A549 (cell line): ENCODE measurements around the gene WWP2.

Experiments used
- EHMT2 ChIP-seq: fragments of 200-600 bp; sonication (generic); IDR thresholded peaks from 2 replicates; pipeline ENCODE4 v1.6.1; 2016; ENCODE audit warnings: antibody characterized with exemption, low read depth, mild to moderate bottlenecking, moderate library complexity
- JUNB ChIP-seq: fragments of >200 bp; sonication (Bioruptor Twin); formaldehyde crosslinking; IDR thresholded peaks from 2 replicates; pipeline ENCODE4 v1.6.1; 2016
- RAD21 ChIP-seq, 2 experiments: fragments of >200 bp in 1 of 2; sonication (Bioruptor Twin) in 1 of 2; formaldehyde crosslinking in 1 of 2; IDR thresholded peaks in 1 of 2; conservative IDR thresholded peaks in 1 of 2; 2 replicates in 1 of 2; 3 replicates in 1 of 2; pipeline ENCODE4 v1.6.1; 2012 to 2018; ENCODE audit warnings: inconsistent platforms in 1 of 2
- TF ChIP-seq, protein P1 (sequence below): fragments of 150-350 bp; IDR thresholded peaks from 2 replicates; pipeline ENCODE4 v1.6.1; 2014; ENCODE audit warnings: low read depth, mild to moderate bottlenecking, low read length
- TF ChIP-seq, protein P2 (sequence below): fragments of >200 bp; sonication (Bioruptor Twin); formaldehyde crosslinking; IDR thresholded peaks from 3 replicates; pipeline ENCODE4 v1.5.1; 2016
- TF ChIP-seq, protein P3 (sequence below): IDR thresholded peaks from 2 replicates; pipeline ENCODE4 v1.6.1; 2012

DNA sequence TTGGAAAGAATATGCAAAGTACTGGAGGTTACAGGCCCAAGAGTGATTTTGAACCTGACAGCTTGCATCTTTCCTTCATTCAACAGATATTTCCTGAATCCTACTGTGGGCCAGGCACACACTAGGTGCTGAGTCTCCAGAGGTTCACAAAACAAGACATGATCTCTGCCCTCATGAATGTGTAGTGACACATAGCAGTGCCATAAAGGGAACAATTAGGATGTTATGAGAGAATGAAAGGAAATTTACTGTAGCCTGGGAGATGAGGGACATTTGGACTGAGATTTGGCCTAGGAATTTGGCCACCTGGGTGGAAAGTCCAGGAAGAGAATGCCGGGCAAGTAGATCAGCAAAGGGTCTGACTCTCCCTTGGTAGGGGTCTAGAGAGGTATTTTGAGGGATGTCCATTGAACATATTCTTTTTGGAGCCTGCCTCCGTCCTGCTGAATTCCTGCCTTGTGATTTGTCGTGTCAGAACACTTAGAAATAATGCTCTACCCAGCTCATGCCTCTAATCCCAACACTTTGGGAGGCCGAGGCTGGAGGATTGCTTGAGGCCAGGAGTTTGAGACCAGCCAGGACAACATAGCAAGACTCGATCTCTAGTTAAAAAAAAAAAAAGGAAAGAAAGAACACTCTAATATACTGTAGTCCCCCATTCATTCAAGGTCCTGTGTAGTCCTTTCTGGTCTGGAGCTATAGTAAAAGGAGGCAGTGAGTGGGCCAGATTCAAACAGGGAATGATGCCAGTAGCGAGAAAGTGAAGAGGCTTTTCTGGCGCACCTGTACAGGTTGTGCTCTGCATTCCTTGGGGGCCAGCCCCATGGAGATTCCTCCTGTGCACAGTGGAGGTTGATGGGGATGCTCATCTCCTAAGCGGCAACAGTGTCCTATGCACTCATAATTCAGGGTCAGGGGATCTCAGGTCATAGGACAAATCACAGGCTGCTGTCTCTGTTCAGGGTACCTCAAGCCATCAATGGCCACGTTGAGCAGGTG, 98.4 kb downstream of the WWP2 start:
- TF ChIP-seq, protein P1, sequence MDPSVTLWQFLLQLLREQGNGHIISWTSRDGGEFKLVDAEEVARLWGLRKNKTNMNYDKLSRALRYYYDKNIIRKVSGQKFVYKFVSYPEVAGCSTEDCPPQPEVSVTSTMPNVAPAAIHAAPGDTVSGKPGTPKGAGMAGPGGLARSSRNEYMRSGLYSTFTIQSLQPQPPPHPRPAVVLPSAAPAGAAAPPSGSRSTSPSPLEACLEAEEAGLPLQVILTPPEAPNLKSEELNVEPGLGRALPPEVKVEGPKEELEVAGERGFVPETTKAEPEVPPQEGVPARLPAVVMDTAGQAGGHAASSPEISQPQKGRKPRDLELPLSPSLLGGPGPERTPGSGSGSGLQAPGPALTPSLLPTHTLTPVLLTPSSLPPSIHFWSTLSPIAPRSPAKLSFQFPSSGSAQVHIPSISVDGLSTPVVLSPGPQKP, result no peak
- TF ChIP-seq, protein P2, sequence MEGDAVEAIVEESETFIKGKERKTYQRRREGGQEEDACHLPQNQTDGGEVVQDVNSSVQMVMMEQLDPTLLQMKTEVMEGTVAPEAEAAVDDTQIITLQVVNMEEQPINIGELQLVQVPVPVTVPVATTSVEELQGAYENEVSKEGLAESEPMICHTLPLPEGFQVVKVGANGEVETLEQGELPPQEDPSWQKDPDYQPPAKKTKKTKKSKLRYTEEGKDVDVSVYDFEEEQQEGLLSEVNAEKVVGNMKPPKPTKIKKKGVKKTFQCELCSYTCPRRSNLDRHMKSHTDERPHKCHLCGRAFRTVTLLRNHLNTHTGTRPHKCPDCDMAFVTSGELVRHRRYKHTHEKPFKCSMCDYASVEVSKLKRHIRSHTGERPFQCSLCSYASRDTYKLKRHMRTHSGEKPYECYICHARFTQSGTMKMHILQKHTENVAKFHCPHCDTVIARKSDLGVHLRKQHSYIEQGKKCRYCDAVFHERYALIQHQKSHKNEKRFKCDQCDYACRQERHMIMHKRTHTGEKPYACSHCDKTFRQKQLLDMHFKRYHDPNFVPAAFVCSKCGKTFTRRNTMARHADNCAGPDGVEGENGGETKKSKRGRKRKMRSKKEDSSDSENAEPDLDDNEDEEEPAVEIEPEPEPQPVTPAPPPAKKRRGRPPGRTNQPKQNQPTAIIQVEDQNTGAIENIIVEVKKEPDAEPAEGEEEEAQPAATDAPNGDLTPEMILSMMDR, result no peak
- TF ChIP-seq, protein P3, sequence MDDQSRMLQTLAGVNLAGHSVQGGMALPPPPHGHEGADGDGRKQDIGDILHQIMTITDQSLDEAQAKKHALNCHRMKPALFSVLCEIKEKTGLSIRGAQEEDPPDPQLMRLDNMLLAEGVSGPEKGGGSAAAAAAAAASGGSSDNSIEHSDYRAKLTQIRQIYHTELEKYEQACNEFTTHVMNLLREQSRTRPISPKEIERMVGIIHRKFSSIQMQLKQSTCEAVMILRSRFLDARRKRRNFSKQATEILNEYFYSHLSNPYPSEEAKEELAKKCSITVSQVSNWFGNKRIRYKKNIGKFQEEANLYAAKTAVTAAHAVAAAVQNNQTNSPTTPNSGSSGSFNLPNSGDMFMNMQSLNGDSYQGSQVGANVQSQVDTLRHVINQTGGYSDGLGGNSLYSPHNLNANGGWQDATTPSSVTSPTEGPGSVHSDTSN, result no peak
- TF ChIP-seq JUNB (no peak), EHMT2 (no peak), RAD21 (conservative IDR thresholded peaks at IDR 0.05 in 1 of 2, IDR thresholded peaks at IDR 0.05 in 1 of 2) (no peak)
